GM18520 (cell line): Measurements from ENCODE around the gene USP49.
"Not testable (repeated sequence)": the region's sequence is repeated elsewhere in the genome, so short reads cannot be mapped to it uniquely, and the experiment has no call there.

Source experiments
- ATAC-seq: cut with Tn5 transposase; IDR thresholded peaks from one replicate; pipeline ENCODE4 v1.9.1; 2021; ENCODE audit not compliant: unreplicated experiment

USP49 gene

GRCh38 chr6:41783106-41783780, 111.9 kb downstream of the USP49 start:
- no peak for ATAC-seq

DNA sequence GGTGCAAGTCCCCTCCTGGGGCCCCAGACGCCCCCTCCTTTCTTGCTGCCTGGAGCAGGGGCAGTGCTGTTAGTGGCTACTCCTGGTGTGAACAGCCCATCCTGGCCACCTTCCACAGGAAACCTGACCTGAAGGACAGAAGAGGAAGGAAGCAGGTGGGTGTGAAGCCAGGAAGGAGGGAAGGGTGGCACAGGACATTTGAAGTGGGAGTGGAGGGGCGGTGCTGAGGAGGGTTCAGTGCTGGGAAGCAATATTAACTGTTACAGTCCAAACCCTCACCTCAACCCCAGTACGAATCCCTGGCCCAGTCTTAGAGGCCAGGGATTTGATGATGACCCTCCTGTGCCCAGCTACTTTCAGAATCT, 113.8 kb downstream of the USP49 start:
- ATAC-seq: no peak

DNA sequence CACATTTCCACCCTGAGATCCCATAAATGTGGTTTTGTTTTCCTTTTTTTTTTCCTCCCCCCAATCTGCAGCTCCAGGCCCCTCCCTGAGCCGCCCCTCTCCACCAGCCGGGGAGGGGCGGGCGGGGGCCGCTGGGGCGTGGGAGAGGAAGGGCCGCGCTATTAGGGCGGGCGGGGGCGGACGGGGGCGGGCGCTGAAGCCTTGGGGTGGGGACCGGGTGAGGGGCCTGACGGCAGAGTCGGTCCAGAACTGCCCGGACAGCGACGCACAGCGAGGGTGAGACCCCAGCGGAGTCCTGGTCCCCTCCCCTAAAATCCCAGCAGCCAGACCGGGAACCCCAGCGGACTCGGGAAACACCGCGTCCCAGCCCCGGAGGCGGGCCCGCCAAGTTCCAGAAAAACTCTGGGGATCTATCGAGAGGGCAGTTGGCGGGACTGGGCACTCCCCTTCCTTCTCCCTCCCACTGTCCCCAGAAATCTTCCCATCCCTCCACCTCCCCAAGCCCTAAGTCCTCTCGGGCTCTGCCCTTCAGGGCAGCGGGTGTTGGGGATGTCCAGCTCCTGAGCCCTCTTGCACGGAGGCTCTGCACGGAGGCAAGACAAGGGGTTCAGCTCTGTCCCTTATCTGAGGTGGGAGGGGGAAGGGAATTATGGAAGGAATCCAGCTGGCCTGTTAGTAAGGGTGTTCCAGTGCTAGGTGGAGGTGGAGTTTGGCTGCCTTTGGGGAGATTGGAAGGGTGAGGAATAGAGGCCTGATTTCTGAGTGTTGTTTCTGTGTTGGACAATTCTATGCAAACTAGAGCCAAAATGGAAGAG, 114.4 kb downstream of the USP49 start, which contains the start of gene PRICKLE4:
Gene PRICKLE4, plus strand, starts transcription at position 232 of the 815 bp plus-strand sequence. CDS start 2,692 bp downstream, outside the sequence.
- ATAC-seq: no peak

DNA sequence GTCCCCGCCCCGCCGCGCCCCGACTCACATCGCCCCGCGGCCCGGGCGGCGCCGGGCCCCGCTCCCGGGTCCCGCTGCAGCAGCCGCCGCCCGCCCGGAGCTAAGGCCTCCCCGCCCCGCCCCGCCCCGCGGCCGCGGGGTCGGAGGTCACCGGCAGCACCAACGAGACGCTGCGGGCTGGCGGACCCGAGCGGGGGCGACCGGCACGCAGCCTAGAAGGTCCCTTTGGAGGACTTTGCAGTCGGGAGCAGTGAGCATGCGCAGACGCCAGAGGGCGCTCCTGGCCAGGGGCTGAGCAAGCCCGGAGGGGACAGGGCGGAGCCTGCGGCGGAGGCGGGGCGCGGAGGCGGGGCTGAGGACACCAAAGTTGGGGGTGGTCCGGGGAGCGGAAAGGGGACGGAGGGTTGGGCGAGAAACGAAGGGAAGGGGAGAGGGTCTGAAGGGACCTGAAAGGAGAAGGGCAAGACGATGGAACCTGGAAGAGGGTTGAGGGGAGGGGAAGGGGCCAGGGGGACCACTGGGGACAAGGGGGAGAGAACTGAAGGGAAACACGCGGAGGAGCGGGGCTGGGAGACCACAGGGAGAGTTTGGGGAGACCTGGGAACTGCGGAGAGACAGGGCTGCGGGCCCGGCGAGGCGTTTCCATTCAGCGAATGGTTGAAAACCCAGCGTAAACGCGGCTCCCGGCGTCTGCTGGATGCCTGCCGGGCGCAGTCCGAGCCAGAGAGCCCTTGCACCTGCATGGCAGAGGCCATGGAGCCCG, 115.2 kb downstream of the USP49 start, which contains the start of gene FRS3:
Gene FRS3, minus strand, starts transcription at position 113 of the 763 bp plus-strand sequence. CDS start 2,913 bp downstream, outside the sequence.
- ATAC-seq: peak; percentile 94

- ATAC-seq: no peak
These were observed 115.8 kb downstream of the USP49 start for GRCh38 chr6:41779336-41779735.

DNA sequence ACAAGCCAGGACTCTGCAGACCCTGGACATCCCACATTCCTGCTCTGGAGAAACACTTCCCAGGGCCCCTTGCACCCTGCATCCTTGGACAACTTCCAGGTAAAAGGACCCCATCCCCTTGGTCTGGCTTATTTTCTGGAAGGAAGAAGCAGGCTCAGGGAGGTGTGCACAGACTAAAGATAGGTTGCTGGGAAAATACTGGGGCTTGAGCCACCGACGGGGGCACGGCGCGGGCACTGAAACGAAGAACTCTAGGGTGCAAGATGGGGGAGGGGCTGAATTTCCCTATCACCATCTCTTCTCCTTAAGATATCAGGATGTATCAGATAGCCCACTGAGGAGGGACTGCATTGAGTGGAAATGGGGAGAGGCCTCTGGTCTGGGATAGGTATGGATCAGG, 116.3 kb downstream of the USP49 start:
- ATAC-seq: no peak

DNA sequence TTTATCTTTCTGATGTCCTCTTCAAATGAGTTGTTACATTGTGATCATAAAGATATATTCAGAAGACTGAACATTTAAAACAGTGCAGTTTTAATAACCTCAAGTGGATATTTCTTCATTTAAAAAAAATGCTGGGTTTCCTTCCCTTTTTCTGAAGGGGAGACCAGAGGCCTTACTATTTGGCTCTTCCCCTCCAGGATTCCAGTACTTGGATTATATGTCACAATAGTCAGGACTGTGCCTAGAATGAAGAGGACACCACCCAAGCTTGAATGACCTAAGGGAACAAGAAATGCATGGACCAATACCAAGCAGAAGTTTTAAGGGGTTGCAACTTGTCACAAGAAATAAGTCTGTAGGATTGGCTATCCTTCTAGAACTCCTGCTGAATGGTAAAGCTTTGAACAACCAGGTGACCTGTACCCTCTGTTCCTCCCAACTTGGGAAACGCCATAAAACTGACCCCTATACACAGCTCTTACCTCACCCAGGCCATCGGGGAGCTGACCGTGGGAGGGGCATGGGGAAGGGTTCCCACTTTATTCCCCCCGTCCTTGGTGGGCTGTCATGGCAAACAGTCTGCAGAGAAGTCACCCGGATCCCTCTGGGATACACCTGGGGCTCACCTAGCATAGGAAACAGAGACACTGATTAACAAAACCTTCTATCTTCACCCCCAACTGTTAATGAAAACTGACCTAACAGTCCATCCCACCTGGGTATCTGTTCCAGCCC, 117.5 kb downstream of the USP49 start:
- ATAC-seq: no peak

- ATAC-seq: no peak
These were observed 119.8 kb downstream of the USP49 start for GRCh38 chr6:41775293-41775882.

- ATAC-seq: no peak
These were observed 120.3 kb downstream of the USP49 start for GRCh38 chr6:41774841-41775240.

- ATAC-seq: no peak
These were observed 123.9 kb downstream of the USP49 start for GRCh38 chr6:41771058-41771983.

DNA sequence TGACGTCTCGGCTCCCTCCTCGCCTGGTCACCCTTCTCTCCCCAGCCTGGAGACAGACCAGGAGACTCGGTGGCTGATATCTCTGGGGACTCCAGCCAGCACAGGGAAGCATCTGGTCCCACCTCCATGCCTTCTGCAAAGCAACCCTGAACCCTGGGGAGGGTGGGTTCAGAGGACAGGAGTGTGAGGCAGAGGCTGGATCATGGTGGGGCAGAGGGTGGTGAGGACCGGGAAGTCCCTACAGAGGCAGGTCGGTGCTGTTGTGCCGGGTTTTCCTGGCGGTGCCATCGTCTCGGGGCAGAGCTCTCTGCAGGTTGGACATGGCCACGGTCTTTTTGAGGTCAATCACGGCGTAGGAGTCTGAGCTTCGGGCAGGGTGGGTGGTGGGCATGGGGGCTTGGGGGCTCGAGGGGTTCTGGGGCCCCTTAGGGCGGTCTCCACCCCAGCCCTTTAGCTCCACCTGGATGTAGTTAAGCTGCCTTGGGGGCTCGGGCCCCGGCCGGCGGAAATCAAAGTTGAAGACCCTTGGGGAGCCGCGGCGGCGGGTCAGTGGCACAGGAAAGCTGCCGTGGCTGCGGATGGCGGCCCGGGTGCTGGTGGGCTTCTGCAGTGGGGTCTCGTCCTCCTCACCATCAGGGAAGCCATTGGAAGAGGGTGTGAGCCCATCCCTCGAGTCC, 124.7 kb downstream of the USP49 start:
- no peak for ATAC-seq

GRCh38 chr6:41769376-41769775, 125.8 kb downstream of the USP49 start:
- ATAC-seq: no peak

DNA sequence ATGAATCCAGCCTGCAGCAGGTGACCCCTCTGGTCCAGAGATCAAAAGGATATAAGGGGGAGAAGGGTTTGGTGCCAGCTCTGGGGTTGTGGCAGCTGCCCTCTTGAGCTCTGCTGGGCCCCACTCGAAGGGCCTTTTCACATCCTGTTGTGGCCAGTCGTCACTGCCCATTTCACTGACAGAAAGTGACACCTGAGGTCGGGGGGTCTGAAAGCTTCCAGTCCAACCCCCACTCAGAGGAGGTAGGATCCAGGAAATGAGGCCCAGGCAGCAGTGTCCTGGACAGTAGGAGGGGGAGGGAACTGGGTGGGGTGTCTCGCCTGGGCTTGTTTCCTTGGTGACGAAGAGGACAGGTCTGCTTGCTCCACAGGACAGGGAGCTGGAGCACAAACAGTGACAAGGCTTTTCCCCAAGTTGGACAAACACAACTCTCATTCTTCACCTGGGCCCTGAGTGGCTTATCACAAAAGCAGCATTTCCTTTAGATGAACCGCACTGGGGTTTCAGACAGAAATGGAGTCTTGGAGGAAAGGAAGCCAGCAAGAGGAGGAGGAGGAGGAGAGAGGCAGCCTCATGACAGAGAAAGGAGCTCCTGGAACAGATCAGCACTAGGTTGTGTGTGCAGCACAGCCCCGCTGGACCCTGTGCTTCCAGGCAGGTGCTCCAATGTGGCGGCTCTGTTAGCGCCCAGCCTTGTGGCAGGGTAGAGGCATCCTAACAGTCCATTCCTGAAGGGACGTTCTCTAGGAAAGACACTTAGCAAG, 126.4 kb downstream of the USP49 start:
- ATAC-seq: no peak

DNA sequence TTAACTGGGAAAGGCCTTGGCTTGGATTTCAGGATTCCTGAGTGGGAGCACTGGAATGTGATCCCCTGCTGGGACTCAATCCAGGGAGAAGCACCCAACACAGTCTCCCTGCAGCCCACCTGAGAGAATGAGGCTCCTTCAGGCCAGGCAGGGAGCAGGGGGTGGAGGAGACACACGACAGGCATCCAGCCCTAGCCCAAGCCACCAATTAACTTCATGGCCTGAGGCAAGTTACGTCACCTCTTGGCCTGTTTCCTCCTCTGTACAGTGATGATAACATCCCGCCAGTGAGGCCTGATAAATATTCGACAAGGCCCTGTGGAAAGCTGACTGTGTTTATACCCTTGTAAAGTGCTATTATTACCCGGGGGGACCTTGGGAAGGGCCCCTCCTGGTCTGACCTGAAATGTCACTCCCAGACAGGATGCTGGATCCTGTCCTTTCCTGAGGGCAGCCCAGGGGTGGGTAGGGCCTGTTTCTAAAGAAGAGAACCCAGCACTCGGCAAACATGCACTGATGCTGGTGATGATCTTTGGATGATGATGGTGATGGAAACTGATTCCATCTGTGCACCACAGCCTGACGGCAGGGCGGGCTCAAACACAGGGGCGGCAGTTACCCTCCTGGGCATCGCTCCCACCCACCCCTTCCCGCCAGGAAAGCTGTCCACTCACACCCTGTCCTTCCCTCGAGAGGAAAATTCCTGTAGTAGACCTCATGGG, 127.9 kb downstream of the USP49 start:
- no peak for ATAC-seq

DNA sequence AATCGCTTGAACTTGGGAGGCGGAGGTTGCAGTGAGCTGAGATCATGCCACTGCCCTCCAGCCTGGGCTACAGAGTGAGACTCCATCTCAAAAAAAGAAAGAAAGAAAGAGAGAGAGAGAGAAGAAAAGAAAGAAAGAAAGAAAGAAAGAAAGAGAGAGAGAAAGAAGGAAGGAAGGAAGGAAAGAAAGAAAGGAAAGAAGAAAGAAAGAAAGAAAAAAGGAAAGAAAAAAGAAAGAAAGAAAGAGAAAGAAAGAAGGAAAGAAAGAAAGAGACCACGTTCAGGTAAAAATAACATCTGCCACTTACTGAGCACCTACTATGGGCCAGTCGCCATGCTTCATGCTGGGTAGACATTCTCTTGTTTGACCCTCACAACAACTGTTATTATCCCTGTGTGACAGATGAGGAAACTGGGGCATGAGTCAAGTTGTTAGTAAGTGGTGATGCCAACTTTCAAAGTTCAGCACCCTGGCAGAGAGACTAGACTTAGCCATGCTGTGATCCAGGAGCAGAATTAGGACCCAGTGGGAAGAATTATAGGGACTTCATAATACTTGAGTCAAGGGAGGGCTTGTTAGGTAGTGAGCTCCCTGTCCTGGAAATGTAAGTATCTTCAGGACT, 129.0 kb downstream of the USP49 start:
- not testable (repeated sequence) for ATAC-seq

DNA sequence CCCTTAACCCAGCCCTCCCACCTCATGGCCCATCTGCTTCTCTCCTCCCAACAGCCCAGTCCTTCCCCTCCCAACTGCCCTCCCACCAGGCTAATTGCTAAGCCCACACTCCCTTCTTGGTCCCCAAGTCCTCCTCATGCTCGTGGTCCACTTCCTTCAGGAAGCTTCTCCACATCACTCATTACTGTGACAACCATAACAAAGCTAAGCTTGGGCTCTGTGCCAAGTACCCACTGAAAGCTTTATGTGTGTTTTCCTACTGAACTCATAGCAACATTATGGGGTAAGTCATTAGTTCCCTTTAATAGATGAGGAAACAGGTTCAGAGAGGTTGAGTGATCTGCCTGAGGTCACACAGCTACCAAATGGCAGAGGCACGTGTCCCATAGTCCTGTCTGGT, 131.7 kb downstream of the USP49 start:
- ATAC-seq: no peak
